Measurements from ENCODE around the gene IGF2BP2. TPM values are rescaled to one million over a fixed set of nuclear protein-coding genes. Genes with fewer than 3 reads are reported as not detected.

Gene IGF2BP2
- total RNA-seq, 1 donor from 2014 or later = 187 TPM

GRCh38 chr3:185613016-185613415, 211.8 kb downstream of the IGF2BP2 start:
- no peak for DNase-seq (ENCODE audit: low spot score, unreplicated experiment)
- H3K36me3 Mint-ChIP-seq (ENCODE audit: insufficient read depth) = peaks cover 27% of the 10 kb centered on the region
- no peak overlapping the region for H3K4me3 Mint-ChIP-seq (ENCODE audit: low read depth)
- no peaks in the 10 kb centered on the region for H3K27me3 Mint-ChIP-seq
- H3K27ac Mint-ChIP-seq = no peak overlapping the region
- no peaks in the 10 kb centered on the region for H3K9me3 Mint-ChIP-seq (ENCODE audit: low read depth)
- H3K4me1 Mint-ChIP-seq (ENCODE audit: low read depth) = peaks cover 6% of the 10 kb centered on the region
- no peak for TF ChIP-seq CTCF (IDR thresholded peaks at IDR 0.05; ENCODE audit: unreplicated experiment)

- no peaks in the 10 kb centered on the region for H3K9me3 Mint-ChIP-seq (ENCODE audit: low read depth)
- H3K4me3 Mint-ChIP-seq (ENCODE audit: low read depth) = no peak overlapping the region
- H3K36me3 Mint-ChIP-seq (ENCODE audit: insufficient read depth) = peaks cover 27% of the 10 kb centered on the region
- no peak for DNase-seq (ENCODE audit: low spot score, unreplicated experiment)
- no peak for TF ChIP-seq CTCF (IDR thresholded peaks at IDR 0.05; ENCODE audit: unreplicated experiment)
- H3K27me3 Mint-ChIP-seq = no peaks in the 10 kb centered on the region
- peaks cover 4% of the 10 kb centered on the region for H3K4me1 Mint-ChIP-seq (ENCODE audit: low read depth)
- H3K27ac Mint-ChIP-seq = no peak overlapping the region
Observed at GRCh38 chr3:185606196-185606595, 218.6 kb downstream of the IGF2BP2 start.

GRCh38 chr3:185605566-185605965, 219.3 kb downstream of the IGF2BP2 start:
- peak overlapping the region; percentile 47 for H3K27ac Mint-ChIP-seq
- peaks cover 4% of the 10 kb centered on the region for H3K4me1 Mint-ChIP-seq (ENCODE audit: low read depth)
- no peak overlapping the region for H3K4me3 Mint-ChIP-seq (ENCODE audit: low read depth)
- no peaks in the 10 kb centered on the region for H3K9me3 Mint-ChIP-seq (ENCODE audit: low read depth)
- TF ChIP-seq CTCF (IDR thresholded peaks at IDR 0.05; ENCODE audit: unreplicated experiment) = no peak
- peaks cover 27% of the 10 kb centered on the region for H3K36me3 Mint-ChIP-seq (ENCODE audit: insufficient read depth)
- H3K27me3 Mint-ChIP-seq = no peaks in the 10 kb centered on the region
- no peak for DNase-seq (ENCODE audit: low spot score, unreplicated experiment)

- TF ChIP-seq CTCF (IDR thresholded peaks at IDR 0.05; ENCODE audit: unreplicated experiment) = no peak
- H3K4me3 Mint-ChIP-seq (ENCODE audit: low read depth) = no peak overlapping the region
- H3K36me3 Mint-ChIP-seq (ENCODE audit: insufficient read depth) = peaks cover 12% of the 10 kb centered on the region
- no peak overlapping the region for H3K27ac Mint-ChIP-seq
- H3K9me3 Mint-ChIP-seq (ENCODE audit: low read depth) = no peaks in the 10 kb centered on the region
- H3K4me1 Mint-ChIP-seq (ENCODE audit: low read depth) = no peaks in the 10 kb centered on the region
- H3K27me3 Mint-ChIP-seq = no peaks in the 10 kb centered on the region
- DNase-seq (ENCODE audit: low spot score, unreplicated experiment) = no peak
Observed at GRCh38 chr3:185595526-185595925, 229.3 kb downstream of the IGF2BP2 start.

- Mint-ChIP-seq H3K4me3 (ENCODE audit: low read depth) (no peak overlapping the region), H3K4me1 (ENCODE audit: low read depth) (no peaks in the 10 kb centered on the region)
Observed at GRCh38 chr3:185594073-185594472, 230.8 kb downstream of the IGF2BP2 start.

More at GRCh38 chr3:185594073-185594472, 230.8 kb downstream of the IGF2BP2 start:
- Mint-ChIP-seq H3K9me3 (ENCODE audit: low read depth) (no peaks in the 10 kb centered on the region), H3K36me3 (ENCODE audit: insufficient read depth) (peaks cover 6% of the 10 kb centered on the region), H3K27me3 (no peaks in the 10 kb centered on the region), H3K27ac (no peak overlapping the region)
- DNase-seq (ENCODE audit: low spot score, unreplicated experiment) = no peak
- no peak for TF ChIP-seq CTCF (IDR thresholded peaks at IDR 0.05; ENCODE audit: unreplicated experiment)

Small RNA genes lying within 50 kb of the gene (microRNA-seq; reads per million reads assigned to microRNA genes)
- not detected for gene MIR548AQ (ENCODE audit: borderline number of aligned reads, unreplicated experiment)

Other genes starting within 250 kb of the IGF2BP2 start
- gene SENP2, start 238.7 kb downstream of the IGF2BP2 start, total RNA-seq = 52.3 and 59.2 TPM in 2 replicates
- gene TRA2B, start 113.0 kb upstream of the IGF2BP2 start, total RNA-seq = 205 and 230 TPM in 2 replicates